SK-MEL-5 (cell line): ENCODE measurements around the gene ATP6V0A1. TPM values are rescaled to one million over a fixed set of nuclear protein-coding genes. Genes with fewer than 3 reads are reported as not detected.
"Not testable (repeated sequence)": the region's sequence is repeated elsewhere in the genome, so short reads cannot be mapped to it uniquely, and the experiment has no call there.

Source experiments
- DNase-seq: peaks from one replicate; pipeline ENCODE4 v3.0.0-alpha.2; 2016; ENCODE audit warnings: low read depth, low spot score
- in situ Hi-C: cut with HindIII; loops from 2 replicates; pipeline ENCODE4 v1.10.0; 2016; ENCODE audit warnings: low sequenced_read_pairs, high pct_unique_total_duplicates, low pct_unique_long_range_greater_than_20kb
- total RNA-seq: library from RNA; depleted of rRNA; stranded (reverse); fragments of >200 nt; shearing (Covaris generic); gene quantifications from 2 replicates; pipeline ENCODE4 v1.2.3, GENCODE V29; 2014

The ATP6V0A1 gene
- total RNA-seq, 1 experiment from 2014 or later, result 59.0 TPM

GRCh38 chr17:42541041-42541833, 82.6 kb downstream of the ATP6V0A1 start:
- peak; percentile 49 for DNase-seq
- in situ Hi-C loops, result no loop called here

- no peak for DNase-seq
- in situ Hi-C loops, result no loop called here
Measured at GRCh38 chr17:42543190-42544079, 84.8 kb downstream of the ATP6V0A1 start.

- DNase-seq, result no peak
- in situ Hi-C loops, result no loop called here
Measured at GRCh38 chr17:42544874-42545283, 86.2 kb downstream of the ATP6V0A1 start.

GRCh38 chr17:42545755-42546505, 87.3 kb downstream of the ATP6V0A1 start:
- in situ Hi-C loops, DNase-seq: not testable (repeated sequence)

GRCh38 chr17:42547001-42547461, 88.4 kb downstream of the ATP6V0A1 start:
- in situ Hi-C loops, result no loop called here
- no peak for DNase-seq

- DNase-seq, result no peak
- in situ Hi-C loops, result no loop called here
Measured at GRCh38 chr17:42547698-42548069, 89.0 kb downstream of the ATP6V0A1 start.

- in situ Hi-C loops, result no loop called here
- no peak for DNase-seq
Measured at GRCh38 chr17:42548070-42548837, 89.6 kb downstream of the ATP6V0A1 start.

GRCh38 chr17:42548993-42549755, 90.5 kb downstream of the ATP6V0A1 start:
- no peak for DNase-seq
- in situ Hi-C loops, result no loop called here

- DNase-seq, in situ Hi-C loops: not testable (repeated sequence)
Measured at GRCh38 chr17:42552736-42553135, 94.1 kb downstream of the ATP6V0A1 start, which contains the start of gene HSD17B1. TSS of gene HSD17B1 (plus strand) at chr17:42552923. CDS start at chr17:42552934, 11 bp downstream.

- no peak for DNase-seq
- in situ Hi-C loops, result no loop called here
Measured at GRCh38 chr17:42553161-42553818, 94.6 kb downstream of the ATP6V0A1 start.

- no peak for DNase-seq
- in situ Hi-C loops, result no loop called here
Measured at GRCh38 chr17:42553866-42554249, 95.2 kb downstream of the ATP6V0A1 start.

- in situ Hi-C loops, result no loop called here
- peak; percentile 70 for DNase-seq
Measured at GRCh38 chr17:42554250-42555121, 95.8 kb downstream of the ATP6V0A1 start.

GRCh38 chr17:42555122-42555622, 96.5 kb downstream of the ATP6V0A1 start:
- in situ Hi-C loops, result no loop called here
- no peak for DNase-seq

GRCh38 chr17:42555961-42556617, 97.4 kb downstream of the ATP6V0A1 start:
- peak; percentile 61 for DNase-seq
- in situ Hi-C loops, result not testable (repeated sequence)
